Measurements from ENCODE around the gene ROBO1.
"Not testable (repeated sequence)": the region's sequence is repeated elsewhere in the genome, so short reads cannot be mapped to it uniquely, and the experiment has no call there.

ROBO1 gene

GRCh38 chr3:79767905-79768267, at the start of gene ROBO1:
Gene ROBO1 (minus strand): TSS chr3:79767998.
- no peak for DNase-seq

DNA sequence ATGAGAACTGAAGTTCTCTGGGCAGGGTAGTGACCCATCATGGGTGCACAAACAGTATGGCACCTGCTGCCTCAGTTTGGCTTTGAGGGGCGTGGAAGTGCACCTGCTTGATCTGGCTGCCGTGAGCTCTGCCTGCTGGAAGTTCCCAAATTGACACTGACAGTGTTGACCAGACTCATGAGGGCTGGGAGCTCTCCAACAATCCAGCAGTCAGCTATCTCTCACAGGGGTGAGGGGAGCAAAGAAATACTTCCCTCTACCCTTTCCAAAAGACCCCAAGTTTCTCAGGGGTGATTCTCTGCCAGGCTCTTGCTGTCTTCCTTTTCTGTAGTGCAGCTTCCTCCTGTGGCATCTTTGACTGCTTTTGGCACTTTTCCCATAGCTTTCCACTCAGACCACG, 49.4 kb upstream of the ROBO1 start:
- DNase-seq: no peak

GRCh38 chr3:79815478-79815877, 47.7 kb upstream of the ROBO1 start:
- no peak for DNase-seq

- no peak for DNase-seq
Observed at GRCh38 chr3:79810581-79810980, 42.8 kb upstream of the ROBO1 start.

- DNase-seq: no peak
Observed at GRCh38 chr3:79810092-79810491, 42.3 kb upstream of the ROBO1 start.

GRCh38 chr3:79809106-79809505, 41.3 kb upstream of the ROBO1 start:
- no peak for DNase-seq

GRCh38 chr3:79808515-79808914, 40.7 kb upstream of the ROBO1 start:
- no peak for DNase-seq

GRCh38 chr3:79790177-79790576, 22.4 kb upstream of the ROBO1 start:
- DNase-seq: not testable (repeated sequence)

- no peak for DNase-seq
Observed at GRCh38 chr3:79773291-79773690, 5.5 kb upstream of the ROBO1 start.

DNA sequence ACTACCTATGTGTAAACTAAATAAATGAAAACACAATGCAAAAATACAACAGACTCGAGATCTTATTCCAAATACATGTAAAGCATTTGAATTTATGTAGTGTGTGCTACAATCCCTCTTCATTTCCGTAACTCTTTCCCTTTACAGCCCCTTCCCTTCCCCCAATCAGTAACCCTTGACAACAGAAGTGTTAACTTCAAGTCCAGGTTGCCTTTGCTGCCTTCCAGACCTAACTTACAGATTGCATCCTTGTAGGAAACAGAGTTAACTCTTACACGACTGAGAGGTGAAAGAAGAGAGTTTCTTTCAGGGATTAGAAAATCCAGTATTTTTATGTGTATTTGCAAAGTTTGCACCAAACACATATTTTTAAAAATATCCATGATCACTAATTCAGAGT, 1.4 kb upstream of the ROBO1 start:
- DNase-seq: no peak

GRCh38 chr3:79767194-79767904, 449 bp downstream of the ROBO1 start:
- no peak for DNase-seq

GRCh38 chr3:79766496-79767193, 1.2 kb downstream of the ROBO1 start:
- no peak for DNase-seq

- DNase-seq: no peak
Observed at GRCh38 chr3:79765911-79766310, 1.9 kb downstream of the ROBO1 start.

DNA sequence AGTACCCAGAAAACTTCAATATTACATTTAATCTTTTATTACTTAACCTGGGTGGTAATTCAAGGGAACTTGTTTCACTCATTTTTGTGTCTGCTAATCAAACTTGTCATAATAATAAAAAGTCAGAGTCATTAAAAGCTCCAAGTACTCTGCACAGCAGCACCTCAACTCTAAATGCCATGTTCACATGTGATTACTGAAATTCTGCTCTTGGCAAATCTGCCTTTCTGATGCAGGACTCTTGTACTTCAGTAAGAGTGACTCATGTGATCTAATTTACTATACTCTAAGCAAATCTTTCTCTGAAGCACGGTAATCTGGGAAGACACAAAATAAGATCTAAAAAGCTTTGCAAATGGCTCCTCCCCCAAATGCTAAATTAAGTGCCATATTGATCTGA, 6.4 kb downstream of the ROBO1 start:
- no peak for DNase-seq

DNA sequence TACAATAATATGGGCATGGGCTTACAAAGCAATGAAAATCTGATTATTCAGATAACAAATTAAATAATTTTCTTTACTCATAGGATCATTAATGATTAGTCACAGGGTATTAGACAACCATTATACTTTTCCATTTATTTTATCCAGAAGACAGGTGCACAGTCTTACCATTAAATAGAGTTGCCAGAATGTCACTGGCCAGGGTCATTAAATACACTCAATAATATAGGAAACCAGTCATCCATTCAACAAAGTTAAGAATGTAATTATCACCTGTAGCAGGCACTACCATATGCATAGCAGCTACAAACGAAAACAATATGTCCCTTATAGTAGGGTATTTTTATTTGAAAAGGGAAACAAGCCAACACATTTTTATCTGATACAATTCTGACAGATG, 16.1 kb downstream of the ROBO1 start:
- DNase-seq: no peak

DNA sequence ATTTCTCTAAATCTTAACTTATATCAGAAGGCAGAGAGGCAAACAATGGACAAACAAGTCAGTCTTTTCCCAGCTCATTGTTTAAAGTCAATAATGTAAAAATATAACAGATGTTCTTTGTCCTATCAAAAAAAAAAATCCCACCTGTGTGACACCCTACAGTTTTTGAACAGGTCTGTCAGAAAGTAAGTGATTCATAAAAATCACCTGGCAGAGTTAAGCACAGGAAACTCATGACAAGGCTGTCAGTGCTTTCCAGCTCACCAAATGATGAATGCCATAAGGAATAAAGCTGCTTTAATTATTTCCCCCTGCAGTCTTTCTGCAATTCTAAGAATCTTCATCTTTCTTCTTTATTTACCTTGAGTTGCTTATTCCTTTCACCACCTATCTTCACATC, 30.3 kb downstream of the ROBO1 start:
- no peak for DNase-seq

DNA sequence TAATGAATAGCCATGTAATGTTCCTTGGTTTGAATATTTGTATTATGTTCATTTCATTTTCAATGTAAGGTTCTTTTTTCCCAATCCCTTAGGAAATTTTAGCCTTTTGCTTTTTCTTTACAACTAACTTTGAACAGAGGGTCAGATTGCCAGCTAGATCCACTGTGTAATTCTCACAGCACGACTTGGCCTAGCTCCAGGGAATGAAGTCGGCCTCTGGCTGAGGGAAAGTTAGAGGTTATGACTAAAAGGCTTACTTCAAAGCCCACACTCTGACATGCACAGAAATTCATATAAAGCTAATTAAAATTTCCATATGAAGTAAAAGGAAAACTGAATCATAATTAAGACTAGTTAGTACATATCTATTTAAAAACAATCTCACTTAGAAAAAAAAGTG, 38.7 kb downstream of the ROBO1 start:
- DNase-seq: no peak

DNA sequence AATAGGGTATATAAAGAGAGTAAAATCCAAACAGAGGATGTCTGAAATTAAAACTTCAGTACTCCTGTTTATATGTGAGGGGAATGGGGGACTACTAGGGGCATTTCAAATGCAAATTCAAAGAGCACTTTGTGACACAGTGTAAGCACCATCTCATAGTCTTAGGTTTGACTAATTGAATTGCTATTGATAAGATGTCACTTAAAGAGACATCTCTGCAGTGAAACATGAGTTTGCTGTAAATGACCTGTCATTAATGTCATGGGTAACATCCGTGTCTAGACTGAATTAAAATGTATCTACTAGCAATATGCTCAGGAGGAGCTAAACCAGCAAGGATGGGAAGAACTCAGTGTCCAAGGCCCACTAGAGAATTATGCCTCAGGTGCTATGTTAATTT, 41.0 kb downstream of the ROBO1 start:
- DNase-seq: no peak

- no peak for DNase-seq
Observed at GRCh38 chr3:79724206-79724605, 43.6 kb downstream of the ROBO1 start.

GRCh38 chr3:79690072-79690471, 77.7 kb downstream of the ROBO1 start:
- no peak for DNase-seq

DNA sequence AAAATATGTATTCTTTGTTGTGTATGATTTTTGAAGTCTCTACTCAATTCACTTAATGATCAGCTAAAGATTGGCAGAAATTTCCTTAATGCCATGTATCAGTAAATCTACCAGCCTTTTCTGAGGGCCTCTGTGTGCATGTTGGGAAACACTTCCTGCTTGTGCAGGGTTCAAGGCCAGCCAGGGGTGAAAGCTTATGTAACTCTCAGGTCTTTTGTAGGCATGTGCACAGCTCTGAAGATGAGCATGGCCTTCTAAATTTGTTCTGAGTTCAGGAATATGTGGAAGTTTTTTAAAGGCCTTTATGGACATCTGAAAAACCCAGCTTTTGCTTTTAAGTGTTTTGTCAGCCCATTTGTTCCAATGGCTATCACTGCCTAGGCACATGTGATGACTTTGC, 82.7 kb downstream of the ROBO1 start:
- no peak for DNase-seq

DNA sequence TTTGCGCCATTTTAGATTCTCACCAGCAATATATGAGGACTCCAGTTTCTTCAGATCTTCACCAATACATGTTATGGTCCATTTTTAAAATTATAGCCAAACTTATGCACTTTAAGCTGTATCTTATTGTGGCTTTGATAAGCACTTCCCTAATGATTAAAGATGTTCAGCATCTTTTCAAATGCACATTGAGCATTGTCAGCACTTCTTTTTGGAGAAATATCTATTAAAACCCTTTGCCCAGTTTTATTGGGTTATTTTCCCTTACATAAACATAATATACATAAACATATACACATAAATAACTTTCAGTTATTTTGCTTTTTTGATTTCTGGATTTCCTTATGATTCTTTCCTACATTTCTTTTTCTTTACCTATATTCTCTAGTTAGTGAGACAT, 83.8 kb downstream of the ROBO1 start:
- no peak for DNase-seq

- DNase-seq: no peak
Observed at GRCh38 chr3:79672731-79673130, 95.1 kb downstream of the ROBO1 start.

GRCh38 chr3:79672075-79672474, 95.7 kb downstream of the ROBO1 start:
- no peak for DNase-seq

- DNase-seq: no peak
Observed at GRCh38 chr3:79670178-79670577, 97.6 kb downstream of the ROBO1 start.
